HG02970 (cell line): ENCODE measurements around the gene ADSS2.
A peak's percentile ranks its signal among the peaks of the same experiment; 100 is the strongest.

ENCODE experiments used
- ATAC-seq: cut with Tn5 transposase; IDR thresholded peaks from one replicate; pipeline ENCODE4 v1.9.1; 2021; ENCODE audit warnings: mild to moderate bottlenecking, moderate library complexity, moderate number of reproducible peaks; ENCODE audit not compliant: unreplicated experiment, low FRiP score

Gene ADSS2

GRCh38 chr1:244447024-244447423, 4.7 kb downstream of the ADSS2 start:
- no peak for ATAC-seq

- ATAC-seq = no peak
These were observed 6.2 kb downstream of the ADSS2 start for GRCh38 chr1:244445320-244446181.

- ATAC-seq = no peak
These were observed 6.9 kb downstream of the ADSS2 start for GRCh38 chr1:244444854-244445253.

- ATAC-seq = no peak
These were observed 8.9 kb downstream of the ADSS2 start for GRCh38 chr1:244442850-244443249.

- ATAC-seq = no peak
These were observed 12.2 kb downstream of the ADSS2 start for GRCh38 chr1:244439391-244440032.

GRCh38 chr1:244437086-244437468, 14.6 kb downstream of the ADSS2 start:
- ATAC-seq = no peak

- no peak for ATAC-seq
These were observed 15.2 kb downstream of the ADSS2 start for GRCh38 chr1:244436336-244437085.

GRCh38 chr1:244435562-244436205, 16.0 kb downstream of the ADSS2 start:
- no peak for ATAC-seq

GRCh38 chr1:244431166-244431565, 20.5 kb downstream of the ADSS2 start:
- ATAC-seq = no peak

- ATAC-seq = no peak
These were observed 21.9 kb downstream of the ADSS2 start for GRCh38 chr1:244429818-244430217.

GRCh38 chr1:244427647-244428046, 24.1 kb downstream of the ADSS2 start:
- no peak for ATAC-seq

- ATAC-seq = no peak
These were observed 26.9 kb downstream of the ADSS2 start for GRCh38 chr1:244424649-244425334.

GRCh38 chr1:244422174-244422573, 29.5 kb downstream of the ADSS2 start:
- no peak for ATAC-seq

- no peak for ATAC-seq
These were observed 32.7 kb downstream of the ADSS2 start for GRCh38 chr1:244419024-244419423.

- ATAC-seq = no peak
These were observed 37.2 kb downstream of the ADSS2 start for GRCh38 chr1:244414543-244414942.

- no peak for ATAC-seq
These were observed 38.0 kb downstream of the ADSS2 start for GRCh38 chr1:244413736-244414135.

- ATAC-seq = no peak
These were observed 39.5 kb downstream of the ADSS2 start for GRCh38 chr1:244412176-244412575.

GRCh38 chr1:244409701-244410100, 42.0 kb downstream of the ADSS2 start:
- ATAC-seq = peak; percentile 70

GRCh38 chr1:244406337-244406736, 45.4 kb downstream of the ADSS2 start:
- ATAC-seq = no peak

GRCh38 chr1:244405856-244406255, 45.9 kb downstream of the ADSS2 start:
- ATAC-seq = no peak
